HG03025 (cell line): ENCODE results near the gene GNAL.
"Not testable (repeated sequence)": the region's sequence is repeated elsewhere in the genome, so short reads cannot be mapped to it uniquely, and the experiment has no call there.

Source experiments
- ATAC-seq: cut with Tn5 transposase; IDR thresholded peaks from one replicate; pipeline ENCODE4 v1.9.1; 2021; ENCODE audit warnings: mild to moderate bottlenecking, moderate library complexity; ENCODE audit not compliant: unreplicated experiment, low FRiP score

GNAL gene

GRCh38 chr18:11834772-11835171 is 145.7 kb downstream of the GNAL start:
- ATAC-seq = no peak

GRCh38 chr18:11839556-11839955 is 150.5 kb downstream of the GNAL start:
- no peak for ATAC-seq

DNA sequence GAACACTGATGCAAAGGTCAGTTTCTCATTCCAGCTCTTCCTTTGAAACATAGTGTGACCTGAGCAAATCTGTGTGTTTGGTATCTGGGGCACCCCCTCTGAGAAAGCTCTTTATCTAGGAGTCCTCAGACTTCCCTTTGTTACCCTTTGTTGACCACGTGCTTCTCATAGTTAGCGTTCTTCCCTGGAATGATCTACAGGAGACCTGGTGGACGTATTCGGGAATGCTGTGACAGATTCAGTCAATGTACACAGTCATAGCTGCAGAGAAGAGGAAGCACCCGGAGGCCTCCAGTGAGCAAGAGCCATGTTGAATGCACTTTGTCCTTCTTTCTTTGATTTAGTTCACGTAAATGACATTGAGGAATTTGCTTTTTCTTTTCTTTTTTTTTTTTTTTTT is 151.4 kb downstream of the GNAL start:
- ATAC-seq = no peak

DNA sequence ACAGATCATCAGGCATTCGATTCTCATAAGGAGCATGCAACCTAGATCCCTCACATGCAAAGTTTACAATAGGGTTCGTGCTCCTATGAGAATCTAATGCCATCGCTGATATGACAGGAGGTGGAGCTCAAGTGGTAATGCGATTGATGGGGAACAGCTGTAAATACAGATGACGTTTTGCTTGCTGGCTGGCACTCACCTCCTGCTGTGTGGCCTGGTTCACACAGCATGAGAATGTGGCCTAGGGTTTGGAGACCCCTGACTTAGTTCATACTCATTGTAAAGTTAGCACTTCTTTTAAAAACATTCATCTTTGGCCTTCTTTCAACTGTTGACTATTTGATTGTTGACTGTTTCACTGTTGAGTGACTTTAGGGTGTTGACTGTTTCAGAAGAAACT is 153.5 kb downstream of the GNAL start:
- no peak for ATAC-seq

GRCh38 chr18:11844436-11844835 is 155.4 kb downstream of the GNAL start:
- ATAC-seq = no peak

GRCh38 chr18:11845654-11846053 is 156.6 kb downstream of the GNAL start:
- ATAC-seq = no peak

GRCh38 chr18:11847811-11848210 is 158.7 kb downstream of the GNAL start:
- no peak for ATAC-seq

DNA sequence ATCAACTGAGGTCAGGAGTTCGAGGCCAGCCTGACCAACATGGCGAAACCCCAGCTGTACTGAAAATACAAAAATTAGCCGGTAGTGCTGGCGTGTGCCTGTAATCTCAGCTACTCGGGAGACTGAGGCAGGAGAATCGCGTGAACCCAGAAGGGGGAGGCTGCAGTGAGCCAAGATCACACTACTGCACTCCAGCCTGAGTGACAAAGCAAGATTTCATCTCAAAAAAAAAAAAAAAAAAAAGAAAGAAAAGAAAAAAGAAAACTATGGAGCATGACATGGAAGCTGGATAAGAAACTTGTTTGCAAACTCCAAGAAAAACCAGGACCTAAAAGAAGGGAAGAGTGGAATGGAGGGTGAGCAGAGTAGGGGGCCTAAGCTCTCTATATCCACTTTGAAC is 160.2 kb downstream of the GNAL start:
- no peak for ATAC-seq

- ATAC-seq = no peak
These were observed 161.0 kb downstream of the GNAL start for GRCh38 chr18:11849841-11850634.

DNA sequence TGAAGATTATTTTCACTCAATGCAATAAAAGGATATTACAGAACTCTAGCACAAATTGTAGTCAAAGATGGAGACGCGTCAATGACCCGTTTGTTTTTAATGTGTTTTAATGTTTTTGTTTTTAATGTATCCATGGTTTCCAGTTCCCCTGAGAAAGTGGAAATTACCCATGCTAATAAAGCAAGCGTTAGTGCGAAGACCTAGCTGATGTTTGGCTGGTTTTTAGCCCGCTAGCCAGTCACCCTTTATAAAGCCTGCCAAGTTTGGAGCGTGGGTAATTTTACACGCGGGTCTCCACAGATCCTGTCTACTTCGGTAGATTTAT is 161.7 kb downstream of the GNAL start:
- ATAC-seq = peak; percentile 16

GRCh38 chr18:11851146-11851805 is 162.2 kb downstream of the GNAL start, which contains the start of gene CHMP1B:
TSS of gene CHMP1B (plus strand) at chr18:11851413. CDS start at chr18:11851512, 99 bp downstream.
- peak; percentile 94 for ATAC-seq

DNA sequence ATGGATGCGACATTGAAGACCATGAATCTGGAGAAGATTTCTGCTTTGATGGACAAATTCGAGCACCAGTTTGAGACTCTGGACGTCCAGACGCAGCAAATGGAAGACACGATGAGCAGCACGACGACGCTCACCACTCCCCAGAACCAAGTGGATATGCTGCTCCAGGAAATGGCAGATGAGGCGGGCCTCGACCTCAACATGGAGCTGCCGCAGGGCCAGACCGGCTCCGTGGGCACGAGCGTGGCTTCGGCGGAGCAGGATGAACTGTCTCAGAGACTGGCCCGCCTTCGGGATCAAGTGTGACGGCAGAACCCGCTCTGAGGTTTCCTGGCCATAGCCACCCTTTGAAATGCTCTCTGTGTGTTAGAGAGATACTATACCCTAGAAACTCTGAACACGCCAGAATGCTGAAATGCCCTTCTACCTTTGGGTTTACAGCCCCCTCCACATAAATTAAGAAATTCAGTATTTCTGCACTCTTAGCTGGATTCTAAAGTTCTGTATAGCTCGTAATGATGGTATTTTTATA is 162.8 kb downstream of the GNAL start:
- ATAC-seq = peak; percentile 44

DNA sequence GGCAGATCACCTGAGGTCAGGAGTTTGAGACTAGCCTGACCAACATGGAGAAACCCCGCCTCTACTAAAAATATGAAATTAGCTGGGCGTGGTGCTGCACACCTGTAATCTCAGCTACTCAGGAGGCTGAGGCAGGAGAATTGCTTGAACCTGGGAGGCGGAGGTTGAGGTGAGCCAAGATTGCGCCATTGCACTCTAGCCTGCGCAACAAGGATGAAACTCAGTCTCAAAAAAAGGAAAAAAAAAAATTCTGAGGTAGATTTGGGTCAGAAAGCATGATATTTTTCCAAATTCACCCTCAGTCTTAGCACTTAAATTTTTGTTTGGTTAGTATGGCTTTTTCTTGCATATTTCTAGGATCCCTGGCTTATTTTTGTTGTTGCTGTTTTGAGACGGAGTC is 165.5 kb downstream of the GNAL start:
- ATAC-seq = not testable (repeated sequence)

- no peak for ATAC-seq
These were observed 168.3 kb downstream of the GNAL start for GRCh38 chr18:11857177-11857887.

DNA sequence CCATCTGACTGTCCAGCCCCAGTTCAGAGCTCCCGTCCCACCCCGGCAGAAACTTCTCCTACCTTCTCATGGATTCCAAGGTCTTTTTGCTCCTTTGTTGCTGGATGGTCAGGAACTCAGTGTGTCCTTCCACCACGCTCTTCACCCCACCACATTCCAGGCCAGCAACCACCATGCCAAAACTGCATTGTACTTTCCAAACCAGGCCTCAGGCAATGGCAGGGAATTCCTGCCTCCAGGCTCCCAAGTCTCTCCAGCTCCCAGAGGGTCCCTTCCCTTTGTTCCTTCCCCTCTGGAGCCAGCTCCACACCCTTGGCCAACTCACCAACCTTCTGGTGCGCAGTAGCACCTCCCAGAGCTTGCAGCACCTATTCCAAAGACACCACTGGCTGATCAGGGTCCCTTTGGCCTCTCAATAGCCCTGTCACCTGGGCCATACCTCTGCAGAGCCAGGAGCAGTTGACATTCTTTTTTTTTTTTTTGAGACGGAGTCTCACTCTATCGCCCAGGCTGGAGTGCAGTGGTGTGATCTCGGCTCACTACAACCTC is 170.3 kb downstream of the GNAL start:
- no peak for ATAC-seq

GRCh38 chr18:11859903-11860407 is 170.9 kb downstream of the GNAL start:
- no peak for ATAC-seq

- ATAC-seq = no peak
These were observed 171.8 kb downstream of the GNAL start for GRCh38 chr18:11860594-11861450.

DNA sequence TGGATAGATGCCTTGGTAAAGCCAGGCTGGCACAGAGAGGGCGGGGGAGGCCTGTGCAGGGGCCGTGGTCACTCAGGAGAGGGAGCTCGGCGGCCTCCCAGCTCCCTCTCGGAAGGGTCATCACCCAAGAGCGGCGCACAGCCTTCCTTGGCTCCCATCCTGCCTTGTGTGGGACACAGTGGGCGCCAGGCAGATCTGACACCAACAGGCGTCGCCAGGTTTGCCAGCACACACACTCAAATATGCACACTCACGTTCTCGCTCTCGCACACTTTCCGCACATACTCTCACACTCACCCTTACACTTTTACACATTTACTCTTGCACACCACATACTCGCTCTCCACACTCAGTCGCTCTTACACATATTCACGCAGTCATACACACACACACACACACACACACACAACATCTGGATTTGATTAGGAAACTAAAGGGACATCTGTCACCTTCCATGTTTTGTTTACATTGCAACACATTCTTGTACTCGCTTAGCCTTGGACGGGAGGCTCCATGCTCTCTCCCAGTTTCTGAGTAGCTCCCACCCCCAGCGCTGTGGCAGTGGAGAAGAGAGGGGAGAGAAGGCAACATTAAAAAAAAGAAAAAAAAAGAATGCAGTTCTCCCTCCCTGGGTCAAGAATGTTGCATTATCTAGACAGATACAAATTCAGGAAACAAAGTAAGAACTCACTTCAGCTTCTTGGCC is 172.7 kb downstream of the GNAL start:
- ATAC-seq = no peak

DNA sequence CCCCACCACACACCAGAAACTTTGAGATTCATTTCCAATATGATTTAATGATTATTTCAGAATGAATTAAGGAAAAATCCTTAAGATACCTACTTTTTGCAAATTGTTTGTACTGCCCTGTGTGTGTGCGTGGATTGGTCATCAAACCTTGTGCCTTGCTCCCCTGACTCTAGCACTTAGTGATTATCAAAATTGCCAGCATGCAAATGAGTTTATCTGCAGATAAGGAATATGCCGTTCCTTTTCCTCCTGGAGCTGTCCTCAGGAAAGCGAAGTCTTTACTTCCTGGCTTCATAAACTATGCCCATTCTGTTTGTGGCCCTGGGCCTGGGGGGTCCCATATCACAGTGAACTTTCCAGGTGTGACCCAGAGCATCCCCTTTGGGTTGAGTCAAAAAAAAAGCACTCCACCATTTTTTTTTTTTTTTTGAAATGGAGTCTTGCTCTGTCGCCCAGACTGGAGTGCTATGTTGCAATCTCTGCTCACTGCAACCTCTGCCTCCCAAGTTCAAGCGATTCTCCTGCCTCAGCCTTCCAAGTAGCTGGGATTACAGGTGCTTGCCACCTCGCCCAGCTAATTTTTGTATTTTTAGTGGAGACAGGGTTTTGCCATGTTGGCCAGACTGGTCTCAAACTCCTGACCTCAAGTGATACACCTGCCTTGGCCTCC is 173.5 kb downstream of the GNAL start:
- no peak for ATAC-seq
